Measurements from ENCODE around the gene SKAP1.

Gene SKAP1

GRCh38 chr17:48151220-48151619 lies 278.8 kb downstream of the SKAP1 start:
- DNase-seq (ENCODE audit: low read depth in 1 of 2, low spot score in 1 of 2), result no peak

- no peak for DNase-seq (ENCODE audit: low read depth in 1 of 2, low spot score in 1 of 2)
Observed at GRCh38 chr17:48150597-48151001, 279.4 kb downstream of the SKAP1 start.

DNA sequence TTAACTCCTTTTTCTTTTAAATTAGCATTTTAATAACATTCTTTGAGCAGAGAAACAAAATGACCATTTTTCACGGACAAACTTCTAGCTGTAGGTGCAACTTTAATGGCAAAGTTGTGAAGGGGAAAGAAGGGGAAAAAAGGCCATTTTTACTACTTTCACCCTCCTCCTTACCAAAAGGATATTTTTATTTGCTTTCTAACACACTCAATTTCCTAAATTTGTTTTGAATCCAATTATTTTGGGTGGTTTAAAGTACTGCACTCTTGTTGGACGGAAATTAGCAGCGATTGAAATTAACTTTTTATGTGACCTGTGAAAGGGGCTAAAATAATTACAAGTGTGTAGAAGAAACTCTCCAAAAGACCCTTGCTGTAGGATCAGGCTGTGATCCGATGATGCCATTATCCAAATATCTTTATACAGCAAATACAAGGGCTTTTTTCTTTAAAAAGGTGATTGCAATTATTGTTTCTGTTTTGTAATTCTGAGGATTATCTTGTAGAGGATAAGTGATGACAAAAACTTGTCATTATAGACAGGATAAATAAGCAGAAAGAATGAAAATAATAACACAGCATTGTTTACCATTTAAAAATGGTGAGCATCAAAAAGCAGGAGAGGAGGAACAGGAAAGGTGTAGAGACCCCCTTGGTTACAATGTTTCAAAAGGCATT lies 280.1 kb downstream of the SKAP1 start:
- no peak for DNase-seq (ENCODE audit: low read depth in 1 of 2, low spot score in 1 of 2)

DNA sequence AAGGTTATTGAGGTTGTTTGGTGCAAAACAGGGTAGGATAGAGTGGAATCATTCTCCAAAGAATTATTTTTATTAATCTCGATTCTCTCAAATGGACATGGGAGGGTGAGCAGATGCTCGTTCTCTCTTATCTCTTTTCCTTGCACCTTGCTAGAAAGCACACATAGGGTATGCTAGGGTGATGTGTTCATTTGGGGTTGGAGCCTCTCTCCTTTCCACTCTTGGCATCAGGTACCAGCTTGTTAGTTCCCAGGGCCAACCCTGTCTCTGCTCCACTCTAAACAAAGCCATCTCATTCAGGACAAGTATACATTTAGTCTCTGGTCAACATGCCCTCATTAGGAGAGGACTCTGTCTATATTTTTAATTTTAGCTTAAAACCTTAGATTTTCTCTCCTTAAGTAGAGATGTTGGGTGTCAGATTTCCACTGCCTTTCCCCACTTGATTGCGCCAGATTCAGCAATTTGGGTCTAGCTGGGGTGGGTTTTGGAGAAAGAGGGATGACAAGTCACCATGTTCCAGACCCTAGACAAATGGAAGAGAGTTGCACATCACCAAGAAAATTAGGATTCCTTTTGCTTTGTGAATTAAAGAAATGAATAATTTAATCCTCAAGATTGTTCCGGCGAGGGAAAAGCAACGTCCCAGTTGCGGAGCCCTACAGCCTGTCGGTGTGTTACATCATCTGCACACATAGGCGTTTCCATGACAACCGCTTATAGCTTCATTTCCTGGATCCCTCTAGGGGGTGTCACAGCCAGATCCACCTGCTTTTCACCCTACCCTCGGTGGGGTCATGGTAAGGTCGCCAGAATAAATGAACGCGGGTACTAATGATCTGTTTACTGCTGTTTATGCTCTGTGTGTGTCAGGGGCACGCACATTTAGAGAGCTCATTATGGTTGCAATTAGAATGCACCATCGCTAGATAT lies 280.9 kb downstream of the SKAP1 start:
- DNase-seq (ENCODE audit: low read depth in 1 of 2, low spot score in 1 of 2), result no peak

DNA sequence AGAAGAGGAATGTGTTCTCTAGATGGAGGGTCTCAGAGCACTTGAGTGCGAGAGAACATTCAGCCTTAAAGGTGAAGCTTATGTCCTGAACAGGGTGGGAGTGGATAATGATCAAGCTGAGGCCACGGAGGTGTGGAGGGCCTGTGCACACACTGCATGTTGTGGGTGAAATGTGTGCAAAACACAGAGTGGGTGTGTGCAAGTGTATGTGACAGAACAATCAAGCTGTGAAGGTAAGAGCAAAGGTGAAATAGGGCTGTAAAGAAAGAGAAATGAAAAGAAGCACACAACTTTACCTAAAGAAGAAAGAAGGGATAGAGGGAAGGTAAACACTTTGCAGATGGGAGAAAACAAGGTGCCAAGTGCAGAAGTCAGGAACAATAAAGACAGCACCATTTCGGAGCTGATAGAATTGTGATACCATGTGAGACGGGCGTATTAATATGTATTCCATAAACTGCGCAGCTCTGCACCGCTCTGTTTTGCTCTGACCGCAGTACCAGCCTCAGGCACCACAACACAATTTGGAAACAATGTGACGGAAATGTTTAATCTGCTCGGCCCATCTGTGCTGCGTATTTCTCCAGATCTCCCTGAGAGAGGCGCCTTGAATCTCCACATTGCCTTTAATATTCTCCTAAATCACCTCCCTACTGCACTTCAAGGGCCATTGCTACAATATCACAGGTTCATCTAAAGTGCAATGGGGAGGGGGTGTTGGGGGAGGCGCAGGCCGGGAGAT lies 281.8 kb downstream of the SKAP1 start:
- no peak for DNase-seq (ENCODE audit: low read depth in 1 of 2, low spot score in 1 of 2)

DNA sequence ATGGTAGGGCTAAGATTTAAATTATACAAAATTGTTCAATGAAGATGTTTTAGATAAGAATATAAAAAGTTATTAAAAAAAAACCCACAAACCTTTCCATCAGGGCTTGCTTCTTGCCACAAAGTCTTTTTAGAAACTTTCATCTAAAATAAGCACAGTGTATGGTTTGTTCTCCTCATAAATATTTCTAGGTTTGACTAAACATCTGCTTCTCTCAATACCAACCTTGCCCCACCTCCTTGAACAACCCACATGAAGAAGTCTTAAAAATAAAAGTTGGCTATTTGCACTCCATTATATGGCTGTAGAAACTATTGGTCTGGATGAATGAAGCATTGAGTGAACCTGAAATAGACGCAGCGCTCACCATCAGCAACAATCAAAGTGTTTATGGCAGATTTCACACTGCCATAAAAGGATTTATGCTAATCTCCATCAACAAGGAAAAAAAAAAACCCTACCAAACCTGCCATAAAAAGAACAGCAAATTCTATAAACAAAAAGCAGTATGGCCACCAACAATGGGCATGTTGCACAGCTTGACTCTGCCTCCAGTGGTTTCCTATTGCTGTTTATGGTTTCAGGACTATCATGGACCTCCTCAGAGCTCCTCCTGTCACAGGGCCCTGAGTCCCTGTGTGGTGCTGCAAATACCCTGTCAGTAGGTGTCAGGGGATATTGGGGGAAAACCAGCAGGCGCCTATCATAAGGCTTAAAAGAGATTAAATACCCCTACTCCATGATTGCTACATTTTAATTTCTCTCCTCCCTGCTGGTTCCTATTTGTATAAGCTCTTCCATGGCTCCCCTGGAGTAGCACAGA lies 284.8 kb downstream of the SKAP1 start:
- DNase-seq (ENCODE audit: low read depth in 1 of 2, low spot score in 1 of 2), result no peak

GRCh38 chr17:48144231-48144630 lies 285.8 kb downstream of the SKAP1 start:
- no peak for DNase-seq (ENCODE audit: low read depth in 1 of 2, low spot score in 1 of 2)

- DNase-seq (ENCODE audit: low read depth in 1 of 2, low spot score in 1 of 2), result no peak
Observed at GRCh38 chr17:48143629-48144028, 286.4 kb downstream of the SKAP1 start.

DNA sequence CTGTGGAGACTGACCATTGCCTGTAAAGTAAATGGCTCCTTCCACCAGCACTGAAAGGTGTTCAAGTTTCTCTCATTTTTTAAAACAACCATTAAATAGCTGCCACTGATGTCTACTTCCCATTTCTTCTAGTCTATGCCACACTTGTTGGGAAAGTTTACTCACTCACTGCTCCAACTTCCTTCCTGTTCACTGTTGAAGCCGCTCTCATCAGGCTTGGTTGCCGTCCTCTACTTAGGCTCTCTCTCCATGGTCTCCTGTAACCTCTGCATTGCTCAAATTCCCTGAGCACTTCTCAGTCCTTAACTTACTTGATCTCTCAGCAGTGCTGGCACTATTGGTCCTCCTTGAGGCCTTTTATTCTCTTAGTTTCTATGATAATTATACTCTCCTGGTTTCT lies 290.1 kb downstream of the SKAP1 start:
- DNase-seq (ENCODE audit: low read depth in 1 of 2, low spot score in 1 of 2), result no peak

DNA sequence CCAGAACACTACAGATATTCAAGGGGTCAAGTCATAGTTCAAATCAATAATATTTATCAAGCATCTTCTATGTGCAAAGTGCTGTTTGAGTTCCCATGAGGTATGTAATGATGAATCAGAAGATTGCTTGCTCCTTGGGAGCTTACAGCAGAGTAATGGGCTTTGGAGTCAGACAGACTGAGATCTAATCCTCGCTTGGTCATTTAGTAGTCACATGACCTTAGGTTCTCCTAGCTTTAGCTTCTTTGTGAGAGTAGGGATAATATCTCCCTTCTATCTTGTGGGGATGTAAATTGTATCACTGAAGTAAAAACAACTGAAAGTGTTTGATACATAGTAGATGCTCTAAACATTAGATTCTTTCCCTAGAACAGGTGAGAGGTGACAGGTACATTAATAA lies 292.4 kb downstream of the SKAP1 start:
- no peak for DNase-seq (ENCODE audit: low read depth in 1 of 2, low spot score in 1 of 2)

- no peak for DNase-seq (ENCODE audit: low read depth in 1 of 2, low spot score in 1 of 2)
Observed at GRCh38 chr17:48134912-48135480, 295.0 kb downstream of the SKAP1 start.

DNA sequence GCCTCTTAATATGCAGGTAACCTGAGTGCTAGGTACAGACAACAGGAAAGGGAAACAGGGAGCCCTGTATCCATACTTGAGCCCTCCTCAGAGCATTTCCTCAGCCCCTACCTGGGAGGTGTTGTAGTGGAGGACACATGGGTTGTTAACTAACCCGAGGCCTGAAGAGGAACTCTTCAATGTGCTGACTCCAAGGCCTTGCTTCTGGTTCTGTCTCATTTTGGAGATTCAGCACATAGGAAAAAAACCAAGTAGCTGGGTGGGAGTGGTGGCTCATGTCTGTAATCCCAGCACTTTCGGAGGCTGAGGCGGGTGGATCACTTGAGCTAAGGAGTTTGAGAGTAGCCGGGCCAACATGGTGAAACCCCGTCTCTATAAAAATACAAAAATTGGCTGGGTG lies 297.6 kb downstream of the SKAP1 start:
- DNase-seq (ENCODE audit: low read depth in 1 of 2, low spot score in 1 of 2), result no peak

- DNase-seq (ENCODE audit: low read depth in 1 of 2, low spot score in 1 of 2), result peak in 1 of 2 donors; percentile 59
Observed at GRCh38 chr17:48131216-48131824, 298.7 kb downstream of the SKAP1 start.

DNA sequence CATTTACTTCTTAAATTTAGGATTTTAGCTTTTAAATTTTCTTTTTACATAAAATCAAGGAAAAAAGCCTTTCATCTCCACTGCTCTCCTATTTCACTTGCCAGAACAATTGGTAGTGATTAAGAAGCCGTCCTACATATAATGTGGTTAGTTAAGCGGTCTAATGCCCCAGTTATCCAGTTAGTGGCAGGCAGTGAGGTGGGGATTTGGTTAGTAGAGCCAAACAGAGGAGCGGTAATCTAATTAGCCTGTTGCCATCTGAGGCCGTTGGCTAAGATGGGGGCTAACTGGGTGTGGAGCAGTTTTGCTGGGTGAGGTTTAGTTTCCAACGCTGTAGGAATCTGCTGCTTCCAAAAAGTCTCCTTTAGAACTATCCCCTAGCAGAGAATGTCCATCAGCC lies 300.0 kb downstream of the SKAP1 start:
- no peak for DNase-seq (ENCODE audit: low read depth in 1 of 2, low spot score in 1 of 2)

DNA sequence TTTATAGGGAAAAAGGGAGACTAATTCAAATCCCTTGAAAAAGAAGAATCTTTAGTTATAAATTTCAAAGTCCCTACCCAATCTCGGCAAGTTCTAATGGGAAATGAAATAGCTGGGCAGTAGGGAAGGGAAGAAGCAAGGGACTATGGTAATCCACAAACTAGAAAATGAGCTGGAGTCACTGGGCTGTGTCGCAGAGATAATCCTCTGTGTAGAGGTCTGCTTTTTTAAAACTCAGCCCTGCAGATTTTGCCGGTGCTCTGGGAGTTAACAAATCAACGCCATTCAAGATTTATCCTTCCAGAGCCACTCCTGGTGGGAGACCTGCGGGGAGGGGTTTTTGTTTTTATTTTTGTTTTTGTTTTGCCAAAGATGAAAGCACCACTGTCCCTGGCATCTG lies 301.6 kb downstream of the SKAP1 start:
- no peak for DNase-seq (ENCODE audit: low read depth in 1 of 2, low spot score in 1 of 2)

GRCh38 chr17:48127371-48128051 lies 302.5 kb downstream of the SKAP1 start:
- no peak for DNase-seq (ENCODE audit: low read depth in 1 of 2, low spot score in 1 of 2)

GRCh38 chr17:48126532-48126850 lies 303.5 kb downstream of the SKAP1 start:
- no peak for DNase-seq (ENCODE audit: low read depth in 1 of 2, low spot score in 1 of 2)

GRCh38 chr17:48125829-48126531 lies 304.0 kb downstream of the SKAP1 start:
- no peak for DNase-seq (ENCODE audit: low read depth in 1 of 2, low spot score in 1 of 2)

DNA sequence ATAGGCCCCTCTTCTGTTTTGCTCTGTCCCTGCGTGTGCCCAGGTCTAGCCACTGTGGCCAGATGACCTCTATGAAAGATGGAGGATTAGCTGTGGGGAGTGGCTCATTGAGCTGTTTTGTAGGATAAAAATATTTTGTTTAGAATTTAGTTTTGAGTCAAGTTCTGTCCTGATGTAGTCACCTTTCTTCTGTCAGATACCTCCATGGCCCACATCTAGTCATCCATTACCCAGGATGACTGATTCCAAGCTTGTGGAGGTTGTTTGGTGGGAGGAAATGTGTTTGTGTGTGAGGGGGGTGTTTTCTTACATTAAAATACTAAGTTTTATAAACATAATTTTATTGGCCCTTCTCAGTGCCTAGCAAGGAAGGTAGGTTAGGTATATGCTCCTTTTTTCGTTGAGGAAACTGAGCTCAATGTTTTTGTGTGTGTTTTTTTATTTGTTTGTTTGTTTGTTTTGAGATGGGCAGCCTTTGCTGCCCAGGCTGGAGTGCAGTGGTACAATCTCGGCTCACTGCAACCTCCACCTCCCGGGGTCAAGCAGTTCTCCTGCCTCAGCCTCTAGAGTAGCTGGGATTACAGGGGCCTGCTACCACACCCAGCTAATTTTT lies 306.1 kb downstream of the SKAP1 start:
- DNase-seq (ENCODE audit: low read depth in 1 of 2, low spot score in 1 of 2), result no peak

All from activated CD4-positive, alpha-beta T cell treated with anti-CD3 and anti-CD28 coated beads, Interleukin-2, amount 50 U/mL, for 24 hours (primary cell).